Mucosa of descending colon (tissue), 3 donors: Measurements from ENCODE around the gene OBSL1. TPM values are rescaled to one million over a fixed set of nuclear protein-coding genes. Genes with fewer than 3 reads are reported as not detected.

Experiments used
- ATAC-seq: fragments of 200-7000 bp; cut with Tn5 transposase; one replicate; pipeline ENCODE4 v1.9.1; 2020; ENCODE audit warnings: mild to moderate bottlenecking, moderate library complexity
- DNase-seq, 3 donors: peaks; one replicate each; pipeline ENCODE4 v3.0.0-alpha.2; 2020
- H3K36me3 ChIP-seq: fragments of 200-600 bp; one replicate; pipeline ENCODE4 v1.8.0; 2021; ENCODE audit warnings: low read depth, mild to moderate bottlenecking
- H3K4me1 ChIP-seq: fragments of 200-600 bp; one replicate; pipeline ENCODE4 v1.8.0; 2021; ENCODE audit warnings: low read depth, mild to moderate bottlenecking
- H3K4me3 ChIP-seq: fragments of 200-600 bp; one replicate; pipeline ENCODE4 v1.8.0; 2021; ENCODE audit warnings: mild to moderate bottlenecking
- H3K9me3 ChIP-seq: fragments of 200-600 bp; one replicate; pipeline ENCODE4 v1.8.0; 2021; ENCODE audit warnings: mild to moderate bottlenecking
- CTCF ChIP-seq: fragments of 200-600 bp; IDR thresholded peaks from one replicate; pipeline ENCODE4 v1.8.0; 2022; ENCODE audit warnings: antibody characterized with exemption, mild to moderate bottlenecking
- intact Hi-C, 2 donors: fragments of 100-400 bp; cut with DNase I in 1 of 2; cut with micrococcal nuclease in 1 of 2; formaldehyde crosslinking; loops; one replicate each; pipeline versions ENCODE4 v1.11.0 to v1.11.1; 2022; cut with DNase I, micrococcal nuclease
- total RNA-seq, 3 donors: library from RNA; stranded (reverse); fragmentation: NEBNext Ultra II Directional in 2 of 3; extraction: Animal tissue kit (Norgen Biotek cat#: 25700) in 2 of 3; gene quantifications; one replicate each; pipeline versions ENCODE4 v1.2.1 to v1.2.4, GENCODE V29; 2021 to 2023
- donor health status: DM: no; HTN: no; CAD: no; lungs with moderate emphysema.
- donor health status: DM: no; HTN: no; CAD: no.
- donor health status: DM: no; HTN: yes; CAD: no.

The OBSL1 gene
- total RNA-seq, 3 donors from 2014 or later: 7.6 to 53.0 (median 12.6) TPM

- Histone ChIP-seq H3K4me1 (peaks cover 15% of the 10 kb centered on the region), H3K4me3 (no peak overlapping the region), H3K36me3 (no peaks in the 10 kb centered on the region), H3K9me3 (no peaks in the 10 kb centered on the region)
- ATAC-seq (no peak), DNase-seq (peak in 1 of 3 donors; percentile 41)
- intact Hi-C loops: no loop called here
- TF ChIP-seq CTCF: no peak
Measured at GRCh38 chr2:219540784-219541504, 30.4 kb downstream of the OBSL1 start.

DNA sequence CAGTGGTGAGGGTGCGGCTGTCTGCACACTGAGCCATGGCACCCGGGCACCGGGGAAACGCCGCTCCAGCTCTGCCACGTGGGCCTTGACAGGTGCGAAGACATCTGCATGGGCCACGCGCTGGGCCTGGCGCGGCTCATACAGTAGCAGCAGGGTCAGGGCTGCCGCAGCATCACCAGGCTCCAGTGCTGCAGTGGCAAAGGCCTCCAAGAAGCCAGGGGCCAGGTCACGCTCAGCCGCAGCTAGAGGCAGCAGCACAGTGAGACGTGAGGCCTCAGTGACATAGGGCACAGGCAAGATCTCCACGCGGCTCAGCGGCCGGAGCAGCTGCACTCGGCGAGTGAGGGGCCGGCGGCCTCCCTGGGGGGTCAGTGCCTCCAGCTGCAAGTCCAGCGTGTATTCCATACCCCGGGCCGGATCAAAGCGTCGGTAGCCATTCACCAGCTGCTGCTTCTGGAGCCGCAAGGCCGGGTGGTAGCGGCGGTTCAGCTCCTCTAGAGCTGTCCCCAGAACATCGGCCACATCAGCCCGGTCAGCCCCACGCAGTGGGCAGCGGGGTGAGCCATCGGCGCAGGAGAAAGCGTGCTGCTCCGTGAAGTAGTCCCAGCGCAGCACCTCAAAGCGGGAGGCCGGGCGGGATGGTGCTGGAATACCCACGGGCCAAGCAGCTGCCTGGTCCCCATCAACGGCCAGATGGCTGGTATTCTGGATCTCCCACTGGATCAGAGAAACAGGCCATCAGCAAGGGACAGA is 31.2 kb downstream of the OBSL1 start:
- DNase-seq (peak in 1 of 3 donors; percentile 53), ATAC-seq (no peak)
- TF ChIP-seq CTCF: no peak
- H3K36me3 ChIP-seq: no peaks in the 10 kb centered on the region
- intact Hi-C loops: loop anchor here in 1 of 2 donors (10.0 kb wide), 1 partner anchor 135 kb away; no protein-coding TSS in a partner anchor
- H3K9me3 ChIP-seq: no peaks in the 10 kb centered on the region
- H3K4me3 ChIP-seq: no peak overlapping the region
- H3K4me1 ChIP-seq: peaks cover 15% of the 10 kb centered on the region

- peak in 1 of 3 donors; percentile 45 for DNase-seq
- intact Hi-C loops: loop anchor here in 1 of 2 donors (10.0 kb wide), 1 partner anchor 134 kb away; no protein-coding TSS in a partner anchor
- no peak overlapping the region for H3K4me3 ChIP-seq
- ATAC-seq: no peak
- H3K4me1 ChIP-seq: peaks cover 11% of the 10 kb centered on the region
- H3K9me3 ChIP-seq: no peaks in the 10 kb centered on the region
- TF ChIP-seq CTCF: no peak
- no peaks in the 10 kb centered on the region for H3K36me3 ChIP-seq
Measured at GRCh38 chr2:219538956-219539788, 32.2 kb downstream of the OBSL1 start.

GRCh38 chr2:219538504-219538951 is 32.8 kb downstream of the OBSL1 start:
- intact Hi-C loops: loop anchor here in 1 of 2 donors (10.0 kb wide), 1 partner anchor 134 kb away; no protein-coding TSS in a partner anchor
- Histone ChIP-seq H3K4me3 (no peak overlapping the region), H3K9me3 (no peaks in the 10 kb centered on the region), H3K4me1 (peaks cover 9% of the 10 kb centered on the region), H3K36me3 (no peaks in the 10 kb centered on the region)
- DNase-seq (peak in 1 of 3 donors; percentile 23), ATAC-seq (no peak)
- no peak for TF ChIP-seq CTCF
